Measurements from ENCODE around the gene CBFA2T3.

- TF ChIP-seq SIN3A (IDR thresholded peaks at IDR 0.05; ENCODE audit: borderline replicate concordance, insufficient read depth, low read length) (no peak), REST (IDR thresholded peaks at IDR 0.05; ENCODE audit: insufficient read depth in 1 of 2, low read depth in 2 of 2, low read length in 2 of 2) (no peak), POLR2AphosphoS5 (IDR thresholded peaks at IDR 0.05; ENCODE audit: low read depth, low read length) (no peak), TAF1 (IDR thresholded peaks at IDR 0.05; ENCODE audit: borderline replicate concordance, insufficient read depth, low read length) (no peak), FOXP2 (optimal IDR thresholded peaks at IDR 0.05; ENCODE audit: borderline replicate concordance, extremely low read depth, extremely low read length, insufficient read depth) (no peak)
These were observed 137.9 kb downstream of the CBFA2T3 start for GRCh38 chr16:88839026-88839529.
